NOMO-1 (cell line): Measurements from ENCODE around the gene ARL5A.
"Not testable (repeated sequence)": the region's sequence is repeated elsewhere in the genome, so short reads cannot be mapped to it uniquely, and the experiment has no call there.

Experiments used
- DNase-seq, 2 experiments: peaks; one replicate each; lab custom pipeline; 2025; ENCODE audit not compliant: unreplicated experiment in 2 of 2; lab: John Stamatoyannopoulos, UW

Gene ARL5A

GRCh38 chr2:151799886-151800292, 28.3 kb downstream of the ARL5A start:
- no peak for DNase-seq

DNA sequence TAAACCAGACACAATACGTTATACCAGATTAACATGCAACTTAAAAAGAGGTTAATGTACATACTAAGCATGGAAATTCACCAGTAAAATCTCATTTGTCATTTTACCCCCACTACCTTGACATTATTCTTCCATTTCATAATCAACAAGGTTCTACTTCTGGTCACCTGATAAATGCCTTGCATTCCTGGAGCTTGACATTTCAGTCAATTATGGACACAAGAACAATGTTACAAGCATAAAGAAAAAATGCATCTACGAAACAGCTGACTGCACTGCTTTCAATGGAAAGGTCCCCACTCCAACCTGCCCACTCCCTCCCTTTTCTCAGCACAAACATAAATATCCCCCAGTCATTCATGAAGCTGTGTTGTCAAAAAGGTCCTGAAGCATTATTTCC, 31.4 kb downstream of the ARL5A start:
- DNase-seq = no peak

GRCh38 chr2:151795646-151796240, 32.5 kb downstream of the ARL5A start:
- DNase-seq = no peak

DNA sequence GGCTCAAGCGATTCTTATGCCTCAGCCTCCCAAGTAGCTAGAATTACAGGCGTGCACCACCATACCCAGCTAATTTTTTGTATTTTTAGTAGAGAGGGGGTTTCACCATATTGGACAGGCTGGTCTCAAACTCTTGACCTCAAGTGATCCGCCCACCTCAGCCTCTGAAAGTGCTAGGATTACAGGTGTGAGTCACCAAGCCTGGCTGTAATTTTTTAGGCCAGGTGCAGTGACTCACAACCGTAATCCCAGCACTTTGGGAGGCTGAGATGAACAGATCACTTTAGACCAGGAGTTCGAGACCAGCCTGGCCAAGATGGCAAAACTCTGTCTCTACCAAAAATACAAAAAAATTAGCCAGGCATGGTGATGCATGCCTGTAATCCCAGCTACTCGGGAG, 33.8 kb downstream of the ARL5A start:
- not testable (repeated sequence) for DNase-seq

GRCh38 chr2:151793123-151793522, 35.1 kb downstream of the ARL5A start:
- no peak for DNase-seq

GRCh38 chr2:151792589-151792988, 35.6 kb downstream of the ARL5A start:
- DNase-seq = no peak

- no peak for DNase-seq
These were observed 36.7 kb downstream of the ARL5A start for GRCh38 chr2:151791545-151791944.

DNA sequence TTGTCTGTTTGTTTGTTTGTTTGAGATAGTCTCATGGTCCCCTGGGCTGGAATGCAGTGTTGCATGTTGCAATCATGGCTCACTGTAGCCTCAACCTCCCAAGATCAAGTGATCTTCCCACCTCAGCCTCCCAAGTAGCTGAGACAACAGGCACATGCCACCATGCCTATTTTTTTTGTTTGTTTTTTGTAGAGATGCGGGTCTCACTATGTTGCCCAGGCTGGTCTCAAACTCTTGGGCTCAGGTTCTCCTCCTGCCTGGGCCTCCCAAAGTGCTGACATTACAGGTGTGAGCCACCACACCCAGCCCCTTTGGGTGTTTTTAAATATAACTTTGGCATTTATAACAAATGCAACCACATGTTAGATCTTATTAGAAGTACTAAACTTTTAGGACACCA, 37.5 kb downstream of the ARL5A start:
- DNase-seq = no peak

DNA sequence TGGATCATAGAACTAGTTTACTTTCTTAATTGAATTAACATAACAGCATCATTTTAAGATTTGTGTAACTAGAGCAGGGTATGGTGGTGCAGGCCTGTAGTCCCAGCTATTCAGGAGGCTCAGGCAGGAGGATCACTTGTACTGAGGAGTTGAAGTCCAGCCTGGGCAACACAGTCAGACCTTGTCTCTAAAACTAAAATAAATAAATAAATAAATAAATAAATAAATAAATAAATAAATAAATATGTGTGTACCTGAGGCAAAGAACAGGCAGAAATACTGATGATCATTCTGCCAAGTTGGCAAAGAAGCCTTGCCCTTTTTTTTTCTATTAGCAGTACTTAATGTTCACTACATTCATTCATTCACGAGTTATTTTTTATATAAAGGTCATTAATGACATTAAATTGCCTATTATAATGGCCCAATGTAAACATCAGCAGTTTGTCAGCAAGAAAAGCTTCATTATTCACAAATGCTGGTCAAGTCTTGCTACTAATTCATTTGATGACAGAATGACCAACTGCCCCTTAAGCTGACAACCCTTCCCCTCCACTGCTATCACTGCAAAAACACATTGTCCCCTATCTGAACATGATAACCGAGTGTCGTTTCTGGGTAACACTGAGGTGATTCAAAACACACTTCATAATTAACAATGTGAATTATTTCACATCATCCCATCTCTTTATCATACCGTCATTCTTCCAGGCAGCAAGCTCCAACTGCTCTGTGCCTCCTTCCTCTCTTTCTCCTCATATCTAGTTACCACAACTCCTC, 39.0 kb downstream of the ARL5A start:
- no peak for DNase-seq

DNA sequence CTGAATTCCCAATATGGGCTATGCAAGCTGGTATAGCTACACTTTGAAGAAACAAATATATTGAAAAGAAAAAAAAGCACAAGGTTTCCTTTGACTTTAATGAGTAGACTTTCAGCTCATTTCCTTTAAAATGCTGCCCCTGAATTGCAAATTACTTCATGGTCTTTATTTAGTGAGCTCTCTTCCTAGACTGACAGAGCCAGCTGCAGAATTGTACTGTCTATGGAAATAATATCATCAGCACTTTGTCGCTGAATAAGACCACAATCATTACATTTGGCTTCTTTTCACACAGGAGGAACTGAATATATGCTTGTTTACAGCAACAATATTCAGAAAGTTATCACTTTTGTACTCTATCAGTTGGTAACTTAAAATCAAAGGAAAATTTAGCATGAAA, 41.7 kb downstream of the ARL5A start:
- no peak for DNase-seq

DNA sequence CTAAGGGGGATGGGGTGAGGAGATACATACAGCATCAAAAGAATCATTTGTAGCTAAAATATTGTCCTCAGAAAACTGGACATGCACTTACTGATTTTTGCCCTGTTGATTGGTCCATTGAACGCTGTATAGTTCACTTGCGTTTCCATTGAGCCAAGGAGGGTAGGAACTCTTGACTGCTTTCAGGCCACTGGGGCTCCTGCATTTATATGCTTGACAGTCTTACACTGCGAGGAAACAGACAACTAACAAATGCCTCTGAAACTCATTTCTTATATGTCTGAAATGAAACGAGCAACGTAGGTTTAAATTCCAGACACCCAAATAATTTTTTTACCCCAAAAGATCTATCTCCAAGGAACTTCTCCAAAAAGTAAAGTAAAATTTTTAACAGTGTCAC, 42.1 kb downstream of the ARL5A start:
- DNase-seq = no peak

GRCh38 chr2:151783133-151783520, 45.1 kb downstream of the ARL5A start:
- DNase-seq = no peak

DNA sequence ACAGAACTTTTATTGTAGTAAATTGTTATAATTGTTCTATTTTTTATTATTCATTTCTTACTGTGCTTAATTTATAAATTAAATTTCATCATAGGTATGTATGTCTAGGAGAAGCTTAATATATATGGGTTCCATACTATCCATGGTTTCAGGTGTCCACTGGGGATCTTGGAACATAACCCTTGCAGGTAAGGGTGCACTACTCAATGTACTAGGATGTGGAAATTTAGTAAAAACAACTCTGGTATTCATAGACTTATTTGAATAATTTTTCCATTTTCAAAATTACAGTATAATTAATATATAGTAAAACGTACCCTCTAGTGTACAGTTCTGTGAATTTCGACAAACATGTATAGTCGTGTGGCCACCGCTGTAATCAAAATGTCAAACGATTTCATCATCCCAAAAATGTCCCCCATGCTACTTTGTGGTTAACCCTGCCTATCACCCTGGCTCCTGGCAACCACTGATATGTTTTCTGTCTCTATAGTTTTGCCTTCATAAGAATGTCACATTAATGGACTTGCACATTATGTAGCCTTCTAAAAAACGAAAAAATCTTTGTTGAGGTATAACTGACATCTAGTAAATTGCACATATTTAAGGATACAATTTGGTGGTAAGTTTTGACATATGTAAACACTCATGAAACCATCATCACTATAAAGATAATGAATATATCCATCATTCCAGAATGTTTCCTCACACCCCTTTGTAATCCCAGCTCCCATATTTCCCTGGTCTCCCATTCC, 45.7 kb downstream of the ARL5A start:
- DNase-seq = peak; percentile 26 to 44

DNA sequence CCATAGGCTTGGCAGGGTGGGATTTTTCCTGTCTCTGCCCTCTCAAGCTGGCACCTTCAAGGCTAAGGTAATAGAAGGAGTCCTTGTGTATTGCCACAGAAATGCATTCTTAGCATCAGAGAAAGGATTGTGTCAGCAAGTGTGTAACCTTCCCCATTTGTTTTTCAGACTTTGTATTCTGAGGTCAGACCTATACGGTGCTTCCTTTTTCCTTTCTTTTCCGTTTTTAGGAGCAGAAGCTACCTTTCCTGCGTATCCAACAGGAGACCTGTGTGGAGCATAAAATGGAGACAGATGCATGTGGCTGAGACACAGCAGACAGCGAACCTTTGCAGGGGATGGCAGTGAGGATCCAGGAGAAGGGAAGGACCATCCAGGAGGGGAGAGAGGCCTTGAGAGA, 46.6 kb downstream of the ARL5A start:
- no peak for DNase-seq

- DNase-seq = no peak
These were observed 47.3 kb downstream of the ARL5A start for GRCh38 chr2:151780938-151781337.

DNA sequence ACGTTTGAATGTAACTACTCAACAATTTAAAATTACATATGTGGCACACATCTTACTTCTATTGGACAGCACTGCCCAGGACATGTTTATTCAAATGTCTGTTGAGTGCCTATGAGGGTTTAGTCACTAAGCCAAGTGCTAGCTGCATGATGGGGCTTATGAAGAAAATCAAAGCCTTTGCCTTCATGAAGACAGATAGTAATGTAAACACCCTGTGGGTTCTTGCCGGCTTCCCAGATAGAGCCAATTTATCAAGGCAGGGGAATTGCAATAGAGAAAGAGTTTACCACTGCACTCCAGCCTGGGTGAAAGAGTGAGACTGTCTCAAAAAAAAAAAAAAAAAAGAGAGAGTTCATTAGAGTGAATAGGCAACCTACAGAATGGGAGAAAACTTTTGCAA, 50.3 kb downstream of the ARL5A start:
- DNase-seq = no peak

DNA sequence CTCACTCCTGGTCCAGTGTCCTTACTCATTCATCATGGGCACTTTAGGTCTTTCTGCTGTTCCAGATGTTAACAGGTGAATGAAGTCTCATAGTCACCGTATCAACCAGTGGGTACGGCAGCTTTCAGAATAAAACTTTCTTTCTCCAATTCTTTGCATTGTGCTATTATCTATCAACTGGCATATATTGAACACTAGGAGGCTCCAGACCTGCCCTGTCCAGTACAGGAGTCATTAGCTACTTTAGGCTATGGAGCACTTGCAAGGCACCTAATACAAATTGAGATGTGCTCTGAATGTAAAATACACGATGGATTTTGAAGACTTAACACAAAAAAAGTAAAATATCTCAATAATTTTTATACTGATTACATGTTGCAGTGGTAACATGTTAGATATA, 50.7 kb downstream of the ARL5A start:
- no peak for DNase-seq

GRCh38 chr2:151776367-151776766, 51.9 kb downstream of the ARL5A start:
- no peak for DNase-seq

- DNase-seq = no peak
These were observed 53.0 kb downstream of the ARL5A start for GRCh38 chr2:151775057-151775740.

- no peak for DNase-seq
These were observed 53.7 kb downstream of the ARL5A start for GRCh38 chr2:151774506-151774905.

DNA sequence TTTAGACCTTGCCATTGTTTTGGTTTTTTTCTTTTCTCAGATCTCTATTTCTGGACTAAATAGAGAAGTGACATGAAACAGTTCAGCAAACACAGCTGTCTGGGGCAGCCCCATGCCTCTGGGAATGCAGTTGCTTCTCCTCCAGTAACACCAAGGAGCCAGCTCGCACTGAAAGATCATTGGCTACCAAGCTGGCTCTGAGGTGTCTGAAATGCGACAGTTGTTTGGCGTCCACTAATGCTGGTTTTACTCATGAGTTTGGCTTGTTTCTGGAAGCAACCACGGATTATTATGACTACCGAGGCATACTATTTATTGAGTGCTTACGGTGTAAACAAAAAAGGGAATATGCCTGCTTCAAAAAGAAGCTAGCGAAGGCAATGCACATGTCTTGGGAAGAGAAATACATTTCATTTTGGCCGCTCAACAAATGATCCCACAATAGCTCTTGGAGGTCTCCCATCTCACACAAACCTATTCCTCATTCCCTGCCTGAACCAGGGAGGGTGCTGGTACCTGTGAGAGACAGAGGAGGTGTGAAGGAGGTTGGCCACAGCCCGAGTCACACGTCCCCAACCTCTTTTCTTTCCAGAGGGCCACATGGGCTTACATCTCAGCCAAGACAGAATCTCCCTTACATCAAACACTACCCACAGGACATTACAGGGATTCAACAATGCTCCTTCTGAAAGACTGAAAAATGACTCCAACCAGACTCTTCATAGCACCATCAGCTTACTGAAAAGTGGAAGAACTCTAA, 56.4 kb downstream of the ARL5A start:
- DNase-seq = no peak
